ENCODE measurements around the gene CIDEB.
"Not testable (repeated sequence)": the region's sequence is repeated elsewhere in the genome, so short reads cannot be mapped to it uniquely, and the experiment has no call there.

The CIDEB gene

GRCh38 chr14:24331731-24332267 lies 24.0 kb upstream of the CIDEB start:
- no peak for DNase-seq

- DNase-seq = no peak
Measured at GRCh38 chr14:24330973-24331674, 23.3 kb upstream of the CIDEB start.

DNA sequence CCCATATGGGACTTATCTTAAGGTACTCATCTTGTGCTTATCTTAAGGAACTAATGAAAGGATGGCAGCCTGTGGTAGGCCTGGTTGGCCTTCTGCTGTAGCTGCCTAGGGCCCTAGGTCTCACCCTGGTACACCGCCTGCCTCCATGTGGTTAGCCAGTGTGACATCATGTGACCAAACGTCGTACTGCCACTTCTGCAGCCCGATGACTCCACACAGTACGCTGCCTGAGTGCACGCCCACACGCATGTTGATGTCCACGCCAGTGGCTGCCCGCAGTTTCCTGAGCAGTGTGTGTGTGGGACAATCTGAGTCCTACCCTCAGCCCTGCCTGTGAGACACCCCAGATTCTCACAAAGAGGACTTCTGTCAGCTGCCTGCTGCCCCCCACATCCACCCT lies 22.0 kb upstream of the CIDEB start:
- DNase-seq = no peak

- DNase-seq = no peak
Measured at GRCh38 chr14:24329073-24329663, 21.4 kb upstream of the CIDEB start.

DNA sequence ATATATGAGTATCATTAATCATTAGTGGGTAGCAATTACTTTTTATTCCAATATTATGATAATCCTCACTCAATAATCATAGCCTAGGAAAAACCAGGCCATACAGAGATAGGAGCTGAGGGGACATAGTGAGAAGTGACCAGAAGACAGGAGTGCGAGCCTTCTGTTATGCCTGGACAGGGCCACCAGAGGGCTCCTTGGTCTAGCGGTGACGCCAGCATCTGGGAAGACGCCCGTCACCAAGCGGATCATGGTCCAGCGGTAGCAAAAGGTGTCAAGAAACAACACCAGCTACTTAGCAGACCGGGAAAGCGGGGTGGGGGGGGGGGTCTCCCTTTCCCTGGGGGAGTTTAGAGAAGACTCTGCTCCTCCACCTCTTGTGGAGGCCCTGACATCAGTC lies 20.1 kb upstream of the CIDEB start:
- DNase-seq = not testable (repeated sequence)

- DNase-seq = no peak
Measured at GRCh38 chr14:24327303-24327702, 19.5 kb upstream of the CIDEB start.

GRCh38 chr14:24325963-24326362 lies 18.2 kb upstream of the CIDEB start:
- DNase-seq = no peak

GRCh38 chr14:24325041-24325530 lies 17.3 kb upstream of the CIDEB start:
- no peak for DNase-seq

DNA sequence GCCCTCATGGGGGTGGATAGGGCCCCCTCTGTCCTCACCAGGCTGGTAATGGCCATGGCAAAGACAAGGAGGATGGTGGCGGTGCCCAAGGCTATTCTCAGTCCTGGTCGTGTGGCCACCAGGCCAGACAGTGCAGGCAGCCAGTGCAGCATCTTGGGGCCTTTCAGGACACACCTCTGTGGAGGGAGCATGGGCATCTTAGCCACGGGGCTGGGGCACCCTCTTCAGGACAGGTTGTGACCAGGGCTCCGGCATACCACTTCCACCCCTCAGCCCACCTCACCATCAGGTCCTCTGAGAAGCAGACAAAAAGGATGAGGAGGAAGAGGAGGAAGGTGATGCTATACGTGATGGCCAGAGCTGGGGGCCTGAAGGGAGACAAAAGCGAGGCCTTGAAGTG lies 16.2 kb upstream of the CIDEB start:
- no peak for DNase-seq

DNA sequence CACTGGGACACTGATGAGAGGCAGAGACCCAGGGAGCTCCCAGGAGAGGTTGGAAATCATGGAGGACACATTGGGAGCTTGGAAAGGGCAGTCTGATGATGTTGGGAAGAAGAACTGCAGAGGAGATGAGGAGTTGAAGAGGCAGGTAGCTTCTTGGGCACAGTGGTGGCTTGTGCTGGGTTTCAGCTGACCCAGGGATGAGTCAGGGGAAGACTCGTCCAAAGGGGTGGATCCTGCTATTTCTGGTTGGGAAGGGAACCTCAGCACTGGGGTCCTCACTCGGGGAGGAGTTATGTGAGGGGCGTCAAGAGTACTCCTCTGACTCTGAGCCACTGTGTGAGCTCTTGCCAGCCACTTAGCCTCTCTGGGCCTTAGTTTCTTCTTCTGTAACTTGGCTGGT lies 15.6 kb upstream of the CIDEB start:
- DNase-seq = no peak

DNA sequence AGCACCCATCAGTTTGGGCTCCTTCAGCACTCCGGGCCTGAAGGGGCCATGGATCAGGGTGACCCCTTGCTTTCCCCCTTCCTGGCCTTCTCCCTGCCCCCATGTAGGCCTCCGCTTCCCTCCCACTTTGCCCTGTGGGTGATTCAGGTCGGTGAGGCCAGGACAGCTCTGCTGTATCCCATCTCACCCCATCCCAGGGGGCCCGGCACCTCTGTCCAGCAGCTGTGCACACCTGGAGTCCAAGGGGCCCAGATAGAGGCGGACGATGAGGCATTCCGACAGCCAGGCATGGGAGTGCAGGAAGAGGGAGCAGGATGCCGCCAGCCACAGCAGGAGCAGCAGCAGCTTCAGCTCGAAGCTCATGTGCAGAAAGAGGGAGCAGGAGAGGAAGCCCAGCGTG lies 14.9 kb upstream of the CIDEB start:
- DNase-seq = no peak

GRCh38 chr14:24321212-24321975 lies 13.6 kb upstream of the CIDEB start:
- DNase-seq = no peak

GRCh38 chr14:24317141-24317928 lies 9.6 kb upstream of the CIDEB start:
- DNase-seq = no peak

- DNase-seq = no peak
Measured at GRCh38 chr14:24316597-24316950, 8.8 kb upstream of the CIDEB start.

- no peak for DNase-seq
Measured at GRCh38 chr14:24315807-24316596, 8.2 kb upstream of the CIDEB start.

- DNase-seq = no peak
Measured at GRCh38 chr14:24315243-24315806, 7.5 kb upstream of the CIDEB start.

GRCh38 chr14:24314377-24315193 lies 6.8 kb upstream of the CIDEB start:
- no peak for DNase-seq

DNA sequence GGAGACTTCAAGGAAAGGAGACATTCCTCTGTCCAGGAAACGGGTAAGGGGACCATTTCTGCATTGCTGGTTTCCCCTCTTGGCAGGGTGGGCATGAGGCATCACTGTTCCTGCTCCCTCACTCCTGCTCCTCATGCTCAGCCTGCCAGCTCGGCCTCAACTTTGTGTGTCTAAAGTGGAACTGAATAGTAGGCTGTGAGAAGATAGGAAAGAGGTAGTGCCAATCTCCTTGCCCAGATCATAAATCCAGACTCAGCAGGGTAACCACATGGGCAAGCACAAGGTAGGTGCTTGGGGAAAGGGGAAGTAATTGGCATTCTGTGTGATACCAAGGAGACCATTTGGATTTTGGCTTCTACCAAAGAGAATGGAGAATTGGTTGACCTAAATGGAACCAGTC lies 6.1 kb upstream of the CIDEB start:
- no peak for DNase-seq

DNA sequence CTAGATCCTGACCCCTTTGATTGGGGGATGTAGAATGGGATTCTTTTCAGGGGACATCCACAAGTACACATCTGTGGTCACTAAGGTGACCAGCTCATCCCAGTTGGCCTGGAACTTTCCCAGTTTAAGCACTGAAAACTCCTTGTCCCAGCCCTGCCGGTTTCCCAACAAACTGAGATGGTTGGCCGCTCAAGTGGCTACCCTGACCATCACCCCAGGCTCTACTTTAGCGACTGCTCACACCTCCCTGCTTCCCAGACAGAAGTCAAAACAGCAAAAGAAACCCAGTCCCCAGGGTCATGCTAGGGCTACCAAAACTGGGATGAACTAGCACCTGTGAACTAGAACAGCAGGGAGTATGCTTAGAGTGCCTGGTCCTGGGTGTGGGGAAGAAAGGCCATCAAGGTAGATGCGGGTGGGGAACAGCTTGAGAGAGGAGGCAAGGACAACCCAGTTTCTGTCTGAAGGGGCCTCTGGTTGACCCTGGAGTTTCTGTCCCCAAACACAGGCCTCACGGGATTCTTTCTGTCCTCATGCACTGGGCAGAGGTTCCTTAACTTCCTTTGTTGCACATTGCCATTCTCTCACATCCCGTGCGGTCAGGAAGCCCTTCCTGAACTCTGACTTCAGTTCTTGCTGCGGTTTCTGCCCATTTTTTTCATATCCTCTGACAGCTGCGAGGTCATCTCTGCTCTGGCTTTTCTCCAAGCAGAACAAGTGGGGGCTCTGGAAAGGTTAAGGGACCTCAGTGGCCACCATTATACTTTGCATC lies 5.1 kb upstream of the CIDEB start:
- no peak for DNase-seq
